HEK293 (cell line): ENCODE measurements around the gene PRRT2.

Experiments
- CTCF ChIA-PET: fragments of 350-600 bp; formaldehyde crosslinking; extraction: SDS; loops from one replicate; lab custom pipeline; 2021; ENCODE audit warnings: antibody characterized with exemption; lab: Yijun Ruan, JAX
- POLR2A ChIA-PET: fragments of 300-600 bp; formaldehyde crosslinking; extraction: SDS; loops from one replicate; lab custom pipeline; 2020; ENCODE audit warnings: antibody characterized with exemption, inconsistent platforms; lab: Yijun Ruan, JAX
- H3K27ac ChIP-seq: fragments of 200-500 bp; sonication (Bioruptor generic); 2 replicates; pipeline ENCODE4 v1.5.1; 2014; ENCODE audit warnings: low read depth, low read length, control low read depth, inconsistent platforms; ENCODE audit errors: extremely low read depth
- H3K36me3 ChIP-seq, 2 experiments: fragments of 200-500 bp in 1 of 2; sonication (Bioruptor generic) in 1 of 2; 1 replicate in 1 of 2; 2 replicates in 1 of 2; pipeline ENCODE4 v1.5.1; 2014 to 2017; ENCODE audit warnings: inconsistent platforms in 2 of 2, low read length in 2 of 2; ENCODE audit not compliant: control insufficient read depth in 2 of 2, insufficient read depth in 1 of 2
- H3K4me1 ChIP-seq: fragments of 200-500 bp; sonication (Bioruptor generic); 2 replicates; pipeline ENCODE4 v1.5.1; 2014; ENCODE audit warnings: mild to moderate bottlenecking, low read length, inconsistent platforms; ENCODE audit not compliant: control insufficient read depth, insufficient read depth
- H3K4me3 ChIP-seq: 2 replicates; pipeline ENCODE4 v1.5.1; 2011; ENCODE audit warnings: low read depth, mild to moderate bottlenecking, control low read depth, low read length, moderate library complexity
- H3K9me3 ChIP-seq: fragments of 200-500 bp; sonication (Bioruptor generic); 2 replicates; pipeline ENCODE4 v1.5.1; 2014; ENCODE audit warnings: low read depth, low read length, inconsistent platforms; ENCODE audit not compliant: control insufficient read depth, insufficient read depth
- BCL6B ChIP-seq: fragments of 450-650 bp; formaldehyde crosslinking; IDR thresholded peaks from 2 replicates; pipeline ENCODE4 v1.5.1; 2017; ENCODE audit warnings: missing biosample characterization, missing genetic modification characterization
- CTCF ChIP-seq: fragments of 450-650 bp; formaldehyde crosslinking; IDR thresholded peaks from 2 replicates; pipeline ENCODE4 v1.5.1; 2016; ENCODE audit warnings: missing biosample characterization, missing genetic modification characterization
- GLI2 ChIP-seq: fragments of 450-650 bp; formaldehyde crosslinking; IDR thresholded peaks from 2 replicates; pipeline ENCODE4; 2017; ENCODE audit warnings: missing biosample characterization, missing genetic modification characterization, low read depth, borderline replicate concordance
- KLF1 ChIP-seq: fragments of 450-650 bp; formaldehyde crosslinking; IDR thresholded peaks from 2 replicates; pipeline ENCODE4 v1.5.1; 2016; ENCODE audit warnings: missing biosample characterization, missing genetic modification characterization
- PRDM10 ChIP-seq: fragments of 450-650 bp; formaldehyde crosslinking; IDR thresholded peaks from 2 replicates; pipeline ENCODE4 v1.5.1; 2016; ENCODE audit warnings: missing biosample characterization, missing genetic modification characterization
- SCRT2 ChIP-seq: fragments of 450-650 bp; formaldehyde crosslinking; IDR thresholded peaks from 2 replicates; pipeline ENCODE4 v1.5.1; 2016; ENCODE audit warnings: missing biosample characterization, missing genetic modification characterization
- SETDB1 ChIP-seq: IDR thresholded peaks from one replicate; pipeline ENCODE4 v1.6.1; 2017; ENCODE audit warnings: mild to moderate bottlenecking, low read length, moderate library complexity, mixed read lengths; ENCODE audit not compliant: insufficient read length
- SP2 ChIP-seq: fragments of 450-650 bp; formaldehyde crosslinking; IDR thresholded peaks from 2 replicates; pipeline ENCODE4 v1.5.1; 2016; ENCODE audit warnings: missing biosample characterization, missing genetic modification characterization
- ZFP3 ChIP-seq: fragments of 450-650 bp; formaldehyde crosslinking; IDR thresholded peaks from 2 replicates; pipeline ENCODE4 v1.5.1; 2016; ENCODE audit warnings: low read depth, missing biosample characterization, missing genetic modification characterization
- ZNF266 ChIP-seq: fragments of 450-650 bp; formaldehyde crosslinking; IDR thresholded peaks from 2 replicates; pipeline ENCODE4 v1.5.1; 2016; ENCODE audit warnings: missing biosample characterization, missing genetic modification characterization, low read depth
- ZNF366 ChIP-seq: fragments of 450-650 bp; formaldehyde crosslinking; conservative IDR thresholded peaks from 2 replicates; pipeline ENCODE4 v1.5.1; 2016; ENCODE audit warnings: missing biosample characterization, missing genetic modification characterization
- ZNF555 ChIP-seq: fragments of 450-650 bp; formaldehyde crosslinking; conservative IDR thresholded peaks from 2 replicates; pipeline ENCODE4 v1.5.1; 2017; ENCODE audit warnings: missing biosample characterization, mild to moderate bottlenecking, missing genetic modification characterization, inconsistent platforms
- ZNF558 ChIP-seq: fragments of 450-650 bp; formaldehyde crosslinking; IDR thresholded peaks from 2 replicates; pipeline ENCODE4 v1.5.1; 2016; ENCODE audit warnings: missing biosample characterization, missing genetic modification characterization
- ZNF571 ChIP-seq: fragments of 450-650 bp; formaldehyde crosslinking; IDR thresholded peaks from 2 replicates; pipeline ENCODE4 v1.5.0; 2017; ENCODE audit warnings: missing biosample characterization, missing genetic modification characterization
- ZNF610 ChIP-seq: fragments of 450-650 bp; formaldehyde crosslinking; IDR thresholded peaks from 2 replicates; pipeline ENCODE4 v1.5.1; 2016; ENCODE audit warnings: missing biosample characterization, missing genetic modification characterization, borderline replicate concordance
- ZNF623 ChIP-seq: fragments of 450-650 bp; formaldehyde crosslinking; IDR thresholded peaks from 2 replicates; pipeline ENCODE4 v1.5.1; 2016; ENCODE audit warnings: missing biosample characterization, missing genetic modification characterization
- ZNF677 ChIP-seq: fragments of 450-650 bp; IDR thresholded peaks from 2 replicates; pipeline ENCODE4 v1.5.0; 2018; ENCODE audit warnings: missing biosample characterization, mild to moderate bottlenecking, missing genetic modification characterization, moderate library complexity
- ZNF747 ChIP-seq: fragments of 450-650 bp; formaldehyde crosslinking; IDR thresholded peaks from 2 replicates; pipeline ENCODE4 v1.5.1; 2016; ENCODE audit warnings: missing biosample characterization, missing genetic modification characterization
- ZNF768 ChIP-seq: fragments of 450-650 bp; formaldehyde crosslinking; IDR thresholded peaks from 2 replicates; pipeline ENCODE4 v1.5.1; 2018; ENCODE audit warnings: missing biosample characterization, mild to moderate bottlenecking, missing genetic modification characterization
- ZSCAN23 ChIP-seq: fragments of 450-650 bp; formaldehyde crosslinking; IDR thresholded peaks from 2 replicates; pipeline ENCODE4 v1.5.1; 2016; ENCODE audit warnings: missing biosample characterization, missing genetic modification characterization

The PRRT2 gene

GRCh38 chr16:29840240-29840639 lies 28.2 kb downstream of the PRRT2 start:
- H3K27ac ChIP-seq, result no peak overlapping the region
- POLR2A ChIA-PET, result no interaction called here
- H3K36me3 ChIP-seq, result no peaks in the 10 kb centered on the region
- CTCF ChIA-PET, result interaction anchor here (0.6 to 6.5 kb wide), 4 partner anchors 8 to 192 kb away, joined by 3 to 67 read pairs (median 4); no protein-coding TSS in a partner anchor
- TF ChIP-seq ZNF266, result no peak
- TF ChIP-seq, all 188 proteins: peak for 0
- no peak overlapping the region for H3K4me3 ChIP-seq
- no peaks in the 10 kb centered on the region for H3K4me1 ChIP-seq
- H3K9me3 ChIP-seq, result no peaks in the 10 kb centered on the region

- H3K9me3 ChIP-seq, result no peaks in the 10 kb centered on the region
- H3K36me3 ChIP-seq, result peaks cover 0 to 3% of the 10 kb centered on the region in 2 experiments; a peak in 1 of 3 replicates
- no peak overlapping the region for H3K27ac ChIP-seq
- no peak for TF ChIP-seq ZNF558
- no peak for TF ChIP-seq SETDB1
- TF ChIP-seq BCL6B, result no peak
- no peak for TF ChIP-seq ZNF747 (tag by site-specific recombination)
- ChIA-PET POLR2A (no interaction called here), CTCF (interaction anchor here (0.6 to 1.3 kb wide), 3 partner anchors 23 to 166 kb away, joined by 3 to 6 read pairs (median 3); partner anchors contain the start of gene PAGR1)
- no peak overlapping the region for H3K4me3 ChIP-seq
- H3K4me1 ChIP-seq, result no peaks in the 10 kb centered on the region
Measured at GRCh38 chr16:29841631-29842030, 29.6 kb downstream of the PRRT2 start.

- POLR2A ChIA-PET, result interaction anchor here (1.0 to 1.4 kb wide), 2 partner anchors 8 to 20 kb away, joined by 3 to 7 read pairs; no protein-coding TSS in a partner anchor
- Histone ChIP-seq H3K27ac (no peak overlapping the region), H3K36me3 (peaks cover 0 to 9% of the 10 kb centered on the region in 2 experiments; a peak in 1 of 3 replicates), H3K4me1 (no peaks in the 10 kb centered on the region)
- TF ChIP-seq ZNF768 (tag by site-specific recombination) (no peak), ZNF623 (no peak), CTCF (peak; percentile 49; the same call in 1 of the 2 replicates), SP2 (tag by site-specific recombination) (0 out of 2 replicates have a peak, but pooled peaks have one; percentile 9), ZFP3 (tag by site-specific recombination) (peak; percentile 40; the same call in 1 of the 2 replicates), ZNF610 (tag by site-specific recombination) (no peak)
- TF ChIP-seq, all 188 proteins: peak for 3
- Histone ChIP-seq H3K9me3 (no peaks in the 10 kb centered on the region), H3K4me3 (no peak overlapping the region)
- CTCF ChIA-PET, result interaction anchor here (0.6 to 1.4 kb wide), 5 partner anchors 19 to 186 kb away, joined by 3 to 4 read pairs (median 3); no protein-coding TSS in a partner anchor
Measured at GRCh38 chr16:29842732-29843346, 30.8 kb downstream of the PRRT2 start.

- no peaks in the 10 kb centered on the region for H3K4me1 ChIP-seq
- ChIA-PET CTCF (interaction anchor here (1.1 kb wide), 1 partner anchor 25 kb away, joined by 6 read pairs; the partner anchor contains the start of gene MVP), POLR2A (interaction anchor here (1.4 kb wide), 1 partner anchor 9 kb away, joined by 3 read pairs; no protein-coding TSS in a partner anchor)
- H3K36me3 ChIP-seq, result peaks cover 0 to 9% of the 10 kb centered on the region in 2 experiments; a peak in 1 of 3 replicates
- no peak overlapping the region for H3K4me3 ChIP-seq
- H3K9me3 ChIP-seq, result no peaks in the 10 kb centered on the region
- TF ChIP-seq ZSCAN23 (tag by site-specific recombination) (no peak), GLI2 (tag by site-specific recombination) (no peak), SCRT2 (no peak), ZNF366 (no peak), ZNF555 (tag by site-specific recombination) (no peak), ZNF571 (tag by site-specific recombination) (no peak), KLF1 (tag by site-specific recombination) (no peak), ZNF768 (tag by site-specific recombination) (no peak), ZNF677 (tag by site-specific recombination) (no peak), PRDM10 (no peak)
- H3K27ac ChIP-seq, result no peak overlapping the region
Measured at GRCh38 chr16:29843931-29844330, 31.9 kb downstream of the PRRT2 start.
